GM23338 (cell line): Measurements from ENCODE around the gene PFKP. TPM values are rescaled to one million over a fixed set of nuclear protein-coding genes. Genes with fewer than 3 reads are reported as not detected.

Experiments used
- ATAC-seq: fragments of 200-7000 bp; cut with Tn5 transposase; 3 replicates; pipeline ENCODE4 v1.9.1; 2020
- DNase-seq: peaks from one replicate; pipeline ENCODE4 v3.0.0-alpha.2; 2015; ENCODE audit warnings: low spot score
- H2AFZ ChIP-seq: fragments of 200-600 bp; sonication (generic); 2 replicates; pipeline ENCODE4 v1.8.0; 2016; ENCODE audit warnings: antibody characterized with exemption, mild to moderate bottlenecking, moderate library complexity
- H3F3A ChIP-seq: fragments of 200-600 bp; sonication (generic); replicated peaks from 2 replicates; pipeline ENCODE4 v1.8.0; 2017; ENCODE audit warnings: antibody characterized with exemption, mixed run types, low read depth
- H3K27ac ChIP-seq: fragments of 200-600 bp; sonication (generic); 2 replicates; pipeline ENCODE4 v1.6.1; 2016; ENCODE audit warnings: low read depth
- H3K27me3 ChIP-seq: fragments of 200-600 bp; sonication (generic); 2 replicates; pipeline ENCODE4 v1.8.0; 2016; ENCODE audit warnings: mild to moderate bottlenecking, mixed run types, moderate library complexity; ENCODE audit not compliant: insufficient read depth
- H3K36me3 ChIP-seq: fragments of 200-600 bp; sonication (generic); 2 replicates; pipeline ENCODE4 v1.8.0; 2016; ENCODE audit warnings: mild to moderate bottlenecking; ENCODE audit not compliant: insufficient read depth
- H3K4me1 ChIP-seq: fragments of 200-600 bp; sonication (generic); 2 replicates; pipeline ENCODE4 v1.8.0; 2016; ENCODE audit warnings: mild to moderate bottlenecking, moderate library complexity; ENCODE audit not compliant: insufficient read depth
- H3K4me2 ChIP-seq: fragments of 200-600 bp; sonication (generic); 2 replicates; pipeline ENCODE4 v1.7.1; 2017; ENCODE audit warnings: mixed run types
- H3K4me3 ChIP-seq: fragments of 200-600 bp; sonication (generic); 2 replicates; pipeline ENCODE4 v1.6.1; 2016; ENCODE audit warnings: mixed run types
- H3K79me2 ChIP-seq: fragments of 200-600 bp; sonication (generic); replicated peaks from 2 replicates; pipeline ENCODE4 v1.8.0; 2017; ENCODE audit warnings: mild to moderate bottlenecking; ENCODE audit not compliant: insufficient read depth
- H3K9me2 ChIP-seq: fragments of 200-600 bp; sonication (generic); 2 replicates; pipeline ENCODE4 v1.8.0; 2017; ENCODE audit not compliant: insufficient read depth
- H4K20me1 ChIP-seq: fragments of 200-600 bp; sonication (generic); replicated peaks from 2 replicates; pipeline ENCODE4 v1.8.0; 2017; ENCODE audit warnings: mild to moderate bottlenecking; ENCODE audit not compliant: insufficient read depth
- H3K27ac Mint-ChIP-seq: 2 replicates; pipeline ENCODE4 v1.8.0; 2020; ENCODE audit warnings: inconsistent platforms, mild to moderate bottlenecking, moderate library complexity, mixed read lengths
- H3K27me3 Mint-ChIP-seq: 3 replicates; pipeline ENCODE4 v1.8.0; 2022; ENCODE audit warnings: low read depth, mild to moderate bottlenecking, moderate library complexity, mixed read lengths, inconsistent platforms; ENCODE audit not compliant: insufficient read depth, poor library complexity
- H3K36me3 Mint-ChIP-seq: 3 replicates; pipeline ENCODE4 v1.8.0; 2021; ENCODE audit warnings: low read depth, mild to moderate bottlenecking, inconsistent platforms, moderate library complexity, mixed read lengths
- H3K4me1 Mint-ChIP-seq: 3 replicates; pipeline ENCODE4 v1.8.0; 2020; ENCODE audit warnings: mild to moderate bottlenecking, inconsistent platforms, mixed read lengths
- H3K4me3 Mint-ChIP-seq: 3 replicates; pipeline ENCODE4 v1.8.0; 2021; ENCODE audit warnings: moderate library complexity, mild to moderate bottlenecking, inconsistent platforms, mixed read lengths
- H3K9me3 Mint-ChIP-seq: 3 replicates; pipeline ENCODE4 v1.8.0; 2020; ENCODE audit warnings: moderate library complexity, mild to moderate bottlenecking, inconsistent platforms, mixed read lengths
- EZH2 ChIP-seq: fragments of 200-600 bp; sonication (generic); IDR thresholded peaks from one replicate; pipeline ENCODE4 v1.8.0; 2017; ENCODE audit warnings: antibody characterized with exemption, mild to moderate bottlenecking, low read depth; ENCODE audit not compliant: unreplicated experiment
- EZH2phosphoT487 ChIP-seq: fragments of 200-600 bp; sonication (generic); IDR thresholded peaks from one replicate; pipeline ENCODE4 v1.8.1; 2018; ENCODE audit warnings: antibody characterized with exemption; ENCODE audit not compliant: unreplicated experiment
- JUNB ChIP-seq: IDR thresholded peaks from one replicate; pipeline ENCODE4 v1.6.1; 2016; ENCODE audit warnings: antibody characterized with exemption; ENCODE audit not compliant: unreplicated experiment
- NANOG ChIP-seq: IDR thresholded peaks from 2 replicates; pipeline ENCODE4 v1.6.1; 2016; ENCODE audit warnings: antibody characterized with exemption, borderline replicate concordance
- POLR2AphosphoS5 ChIP-seq: IDR thresholded peaks from 2 replicates; pipeline ENCODE4 v1.6.1; 2016; ENCODE audit warnings: antibody characterized with exemption, low read depth
- STAT1 ChIP-seq: IDR thresholded peaks from one replicate; pipeline ENCODE4 v1.6.1; 2016; ENCODE audit warnings: antibody characterized with exemption; ENCODE audit not compliant: unreplicated experiment
- polyA plus RNA-seq: library from polyadenylated mRNA; unstranded; fragments of >200 nt; fragmentation: Nextera tagmentation; extraction: Ambion mirVana; gene quantifications from 2 replicates; pipeline ENCODE4 v1.2.1, GENCODE V29; 2016
- total RNA-seq: library from RNA; depleted of rRNA; stranded (reverse); fragments of >200 nt; shearing (Covaris generic); gene quantifications from 2 replicates; pipeline ENCODE4 v1.2.3, GENCODE V29; 2014
- TF ChIP-seq, protein P1 (sequence below): fragments of 250-450 bp; sonication (Bioruptor Pico); IDR thresholded peaks from 2 replicates; pipeline ENCODE4 v1.5.0; 2020; ENCODE audit warnings: mild to moderate bottlenecking, moderate library complexity

The PFKP gene
- total and polyA plus RNA-seq, 2 experiments from 2014 or later: 56.3 to 120 TPM

DNA sequence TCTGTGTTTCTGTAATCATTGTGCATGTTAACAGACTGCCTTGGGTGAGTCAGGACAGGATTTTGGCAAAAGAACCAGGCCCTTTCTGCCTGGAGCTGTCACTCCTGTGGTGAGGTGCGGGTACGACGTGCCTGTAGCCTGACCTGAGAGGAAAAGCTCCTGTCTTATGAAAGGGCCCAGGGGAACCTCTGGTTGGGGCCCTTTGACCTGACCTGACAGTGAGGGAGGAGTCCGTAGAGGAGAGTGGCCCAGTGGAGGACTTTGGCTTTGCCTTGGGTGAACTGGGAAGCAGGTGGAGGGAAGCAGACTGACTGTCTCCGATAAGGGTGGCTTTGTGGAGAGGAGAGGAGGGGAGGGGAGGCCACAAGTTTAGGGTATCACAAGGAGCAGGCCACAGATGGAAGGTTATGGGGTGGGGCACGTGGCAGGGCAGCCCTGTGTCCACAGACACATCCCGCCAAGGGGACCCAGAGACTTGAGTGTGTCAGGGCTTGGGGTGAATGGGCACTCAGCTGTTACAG, 6.9 kb downstream of the PFKP start:
- no peaks in the 10 kb centered on the region for H3F3A ChIP-seq
- H3K9me2 ChIP-seq: no peaks in the 10 kb centered on the region
- no peak for TF ChIP-seq STAT1
- TF ChIP-seq, protein P1, sequence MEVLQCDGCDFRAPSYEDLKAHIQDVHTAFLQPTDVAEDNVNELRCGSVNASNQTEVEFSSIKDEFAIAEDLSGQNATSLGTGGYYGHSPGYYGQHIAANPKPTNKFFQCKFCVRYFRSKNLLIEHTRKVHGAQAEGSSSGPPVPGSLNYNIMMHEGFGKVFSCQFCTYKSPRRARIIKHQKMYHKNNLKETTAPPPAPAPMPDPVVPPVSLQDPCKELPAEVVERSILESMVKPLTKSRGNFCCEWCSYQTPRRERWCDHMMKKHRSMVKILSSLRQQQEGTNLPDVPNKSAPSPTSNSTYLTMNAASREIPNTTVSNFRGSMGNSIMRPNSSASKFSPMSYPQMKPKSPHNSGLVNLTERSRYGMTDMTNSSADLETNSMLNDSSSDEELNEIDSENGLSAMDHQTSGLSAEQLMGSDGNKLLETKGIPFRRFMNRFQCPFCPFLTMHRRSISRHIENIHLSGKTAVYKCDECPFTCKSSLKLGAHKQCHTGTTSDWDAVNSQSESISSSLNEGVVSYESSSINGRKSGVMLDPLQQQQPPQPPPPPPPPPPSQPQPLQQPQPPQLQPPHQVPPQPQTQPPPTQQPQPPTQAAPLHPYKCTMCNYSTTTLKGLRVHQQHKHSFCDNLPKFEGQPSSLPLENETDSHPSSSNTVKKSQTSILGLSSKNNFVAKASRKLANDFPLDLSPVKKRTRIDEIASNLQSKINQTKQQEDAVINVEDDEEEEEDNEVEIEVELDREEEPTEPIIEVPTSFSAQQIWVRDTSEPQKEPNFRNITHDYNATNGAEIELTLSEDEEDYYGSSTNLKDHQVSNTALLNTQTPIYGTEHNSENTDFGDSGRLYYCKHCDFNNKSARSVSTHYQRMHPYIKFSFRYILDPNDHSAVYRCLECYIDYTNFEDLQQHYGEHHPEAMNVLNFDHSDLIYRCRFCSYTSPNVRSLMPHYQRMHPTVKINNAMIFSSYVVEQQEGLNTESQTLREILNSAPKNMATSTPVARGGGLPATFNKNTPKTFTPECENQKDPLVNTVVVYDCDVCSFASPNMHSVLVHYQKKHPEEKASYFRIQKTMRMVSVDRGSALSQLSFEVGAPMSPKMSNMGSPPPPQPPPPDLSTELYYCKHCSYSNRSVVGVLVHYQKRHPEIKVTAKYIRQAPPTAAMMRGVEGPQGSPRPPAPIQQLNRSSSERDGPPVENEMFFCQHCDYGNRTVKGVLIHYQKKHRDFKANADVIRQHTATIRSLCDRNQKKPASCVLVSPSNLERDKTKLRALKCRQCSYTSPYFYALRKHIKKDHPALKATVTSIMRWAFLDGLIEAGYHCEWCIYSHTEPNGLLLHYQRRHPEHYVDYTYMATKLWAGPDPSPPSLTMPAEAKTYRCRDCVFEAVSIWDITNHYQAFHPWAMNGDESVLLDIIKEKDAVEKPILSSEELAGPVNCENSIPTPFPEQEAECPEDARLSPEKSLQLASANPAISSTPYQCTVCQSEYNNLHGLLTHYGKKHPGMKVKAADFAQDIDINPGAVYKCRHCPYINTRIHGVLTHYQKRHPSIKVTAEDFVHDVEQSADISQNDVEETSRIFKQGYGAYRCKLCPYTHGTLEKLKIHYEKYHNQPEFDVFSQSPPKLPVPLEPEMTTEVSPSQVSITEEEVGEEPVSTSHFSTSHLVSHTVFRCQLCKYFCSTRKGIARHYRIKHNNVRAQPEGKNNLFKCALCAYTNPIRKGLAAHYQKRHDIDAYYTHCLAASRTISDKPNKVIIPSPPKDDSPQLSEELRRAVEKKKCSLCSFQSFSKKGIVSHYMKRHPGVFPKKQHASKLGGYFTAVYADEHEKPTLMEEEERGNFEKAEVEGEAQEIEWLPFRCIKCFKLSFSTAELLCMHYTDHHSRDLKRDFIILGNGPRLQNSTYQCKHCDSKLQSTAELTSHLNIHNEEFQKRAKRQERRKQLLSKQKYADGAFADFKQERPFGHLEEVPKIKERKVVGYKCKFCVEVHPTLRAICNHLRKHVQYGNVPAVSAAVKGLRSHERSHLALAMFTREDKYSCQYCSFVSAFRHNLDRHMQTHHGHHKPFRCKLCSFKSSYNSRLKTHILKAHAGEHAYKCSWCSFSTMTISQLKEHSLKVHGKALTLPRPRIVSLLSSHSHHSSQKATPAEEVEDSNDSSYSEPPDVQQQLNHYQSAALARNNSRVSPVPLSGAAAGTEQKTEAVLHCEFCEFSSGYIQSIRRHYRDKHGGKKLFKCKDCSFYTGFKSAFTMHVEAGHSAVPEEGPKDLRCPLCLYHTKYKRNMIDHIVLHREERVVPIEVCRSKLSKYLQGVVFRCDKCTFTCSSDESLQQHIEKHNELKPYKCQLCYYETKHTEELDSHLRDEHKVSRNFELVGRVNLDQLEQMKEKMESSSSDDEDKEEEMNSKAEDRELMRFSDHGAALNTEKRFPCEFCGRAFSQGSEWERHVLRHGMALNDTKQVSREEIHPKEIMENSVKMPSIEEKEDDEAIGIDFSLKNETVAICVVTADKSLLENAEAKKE (CRISPR knock-in tag): no peak
- H3K27ac ChIP-seq: no peak overlapping the region
- H4K20me1 ChIP-seq: peaks cover 16% of the 10 kb centered on the region
- H3K4me2 ChIP-seq: no peak overlapping the region
- no peak overlapping the region for H3K4me3 Mint-ChIP-seq
- peaks cover 15% of the 10 kb centered on the region for H3K27me3 Mint-ChIP-seq
- H3K4me1 ChIP-seq: peaks cover 40% of the 10 kb centered on the region
- H3K4me3 ChIP-seq: no peak overlapping the region
- H3K36me3 Mint-ChIP-seq: peaks cover 54% of the 10 kb centered on the region
- DNase-seq: no peak
- peaks cover 4% of the 10 kb centered on the region; the same call in 1 of the 2 replicates for H3K36me3 ChIP-seq
- H3K79me2 ChIP-seq: peaks cover 97% of the 10 kb centered on the region
- H3K27me3 ChIP-seq: no peaks in the 10 kb centered on the region
- peaks cover 72% of the 10 kb centered on the region for H3K4me1 Mint-ChIP-seq
- no peaks in the 10 kb centered on the region for H3K9me3 Mint-ChIP-seq
- H3K27ac Mint-ChIP-seq: no peak overlapping the region
- no peak overlapping the region for H2AFZ ChIP-seq
- no peak; the same call in 2 of the 3 replicates for ATAC-seq

DNA sequence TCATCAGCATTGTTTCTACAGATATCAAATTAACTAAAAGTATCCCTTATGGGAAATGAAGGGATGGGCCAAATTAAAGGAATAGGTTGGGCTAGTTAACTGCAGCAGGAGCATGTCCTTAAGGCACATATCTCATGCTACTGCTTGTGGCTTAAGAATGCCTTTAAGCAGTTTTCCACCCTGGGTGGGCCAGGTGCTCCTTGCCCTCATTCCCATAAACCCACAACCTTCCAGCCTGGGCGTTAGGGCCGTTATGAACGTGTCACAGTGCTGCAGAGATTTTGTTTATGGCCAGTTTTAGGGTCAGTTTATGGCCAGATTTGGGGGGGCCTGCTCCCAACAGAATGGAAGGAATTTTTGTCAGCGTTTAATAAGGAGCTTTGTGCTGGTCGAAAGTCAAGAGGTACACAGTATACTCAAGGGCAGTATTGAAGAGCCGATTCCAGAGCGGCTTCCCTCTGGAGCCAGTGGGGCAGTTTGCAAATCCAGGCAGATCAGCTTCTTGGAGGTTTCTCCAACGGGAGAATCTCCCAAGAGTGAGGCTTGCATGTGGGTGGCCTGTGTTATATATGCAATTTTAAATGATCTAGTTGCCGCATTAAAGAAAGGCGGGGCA, 7.7 kb downstream of the PFKP start:
- H3K27me3 ChIP-seq: no peaks in the 10 kb centered on the region
- Mint-ChIP-seq H3K27me3 (peaks cover 10% of the 10 kb centered on the region), H3K4me1 (peaks cover 66% of the 10 kb centered on the region), H3K4me3 (no peak overlapping the region), H3K36me3 (peaks cover 51% of the 10 kb centered on the region), H3K27ac (no peak overlapping the region; the same call in 1 of the 2 replicates), H3K9me3 (no peaks in the 10 kb centered on the region)
- H3K4me2 ChIP-seq: no peak overlapping the region
- H3F3A ChIP-seq: no peaks in the 10 kb centered on the region
- H3K27ac ChIP-seq: 0 out of 2 replicates have a peak overlapping the region, but pooled peaks have one; percentile 45
- H3K79me2 ChIP-seq: peaks cover 91% of the 10 kb centered on the region
- H2AFZ ChIP-seq: no peak overlapping the region
- peaks cover 40% of the 10 kb centered on the region for H3K4me1 ChIP-seq
- H3K36me3 ChIP-seq: peaks cover 4% of the 10 kb centered on the region; the same call in 1 of the 2 replicates
- no peak overlapping the region for H3K4me3 ChIP-seq
- DNase-seq (no peak), ATAC-seq (no peak)
- H3K9me2 ChIP-seq: no peaks in the 10 kb centered on the region
- H4K20me1 ChIP-seq: peaks cover 16% of the 10 kb centered on the region
- TF ChIP-seq POLR2AphosphoS5 (no peak), EZH2phosphoT487 (no peak), NANOG (no peak), EZH2 (no peak), JUNB (no peak)
